ENCODE measurements around the gene NDUFAF3. TPM values are rescaled to one million over a fixed set of nuclear protein-coding genes. Genes with fewer than 3 reads are reported as not detected.

NDUFAF3 gene
- total RNA-seq, 1 experiment from 2014 or later: 40.7 TPM

DNA sequence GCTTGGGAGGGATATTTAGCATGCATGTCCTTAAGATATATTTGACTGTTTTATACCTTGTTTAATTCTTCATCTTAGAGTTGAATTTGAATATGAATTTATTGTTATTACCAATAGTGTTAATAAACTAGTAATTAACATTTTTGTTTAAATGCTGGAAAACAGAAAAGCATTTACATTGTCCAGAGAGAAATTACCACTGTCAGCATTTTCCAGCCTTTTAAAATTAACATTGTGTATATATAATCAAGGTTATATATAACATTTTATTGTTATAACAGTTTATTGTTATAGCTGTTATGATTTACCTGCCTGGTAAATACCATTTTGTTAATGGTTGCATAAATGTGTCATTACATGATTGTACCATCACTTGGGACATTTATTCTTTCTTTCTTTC lies 39.9 kb upstream of the NDUFAF3 start:
- no peak overlapping the region for H4K91ac ChIP-seq (ENCODE audit: insufficient read length, low read depth, low read length)
- no peak overlapping the region for H3T11ph ChIP-seq (ENCODE audit: low read length)
- no peak overlapping the region for H3K27ac Mint-ChIP-seq
- H3K23ac ChIP-seq (ENCODE audit: insufficient read length, low read depth, low read length): no peak overlapping the region
- H3K23me2 ChIP-seq (ENCODE audit: insufficient read length, low read depth, low read length, poor library complexity, severe bottlenecking): no peaks in the 10 kb centered on the region
- peaks cover 41 to 82% (median 58%) of the 10 kb centered on the region in 3 experiments for H3K36me3 Mint-ChIP-seq (ENCODE audit: insufficient read depth in 1 of 3, low read depth in 3 of 3)
- no peaks in the 10 kb centered on the region for H3K9me3 ChIP-seq (ENCODE audit: control insufficient read depth, low read depth, low read length)
- H3K4me2 ChIP-seq (ENCODE audit: insufficient read depth, insufficient read length, low read length): no peak overlapping the region
- no peak overlapping the region for H2BK15ac ChIP-seq (ENCODE audit: low read depth, low read length)
- H3K9me3 Mint-ChIP-seq: no peaks in the 10 kb centered on the region
- no peak overlapping the region for H2AFZ ChIP-seq (ENCODE audit: low read length)
- no peak overlapping the region for H3K4me3 Mint-ChIP-seq
- no peaks in the 10 kb centered on the region for H4K20me1 ChIP-seq (ENCODE audit: control insufficient read depth, insufficient read depth, insufficient read length)
- H3K14ac ChIP-seq (ENCODE audit: insufficient read depth, low read length): no peak overlapping the region
- H3K27me3 Mint-ChIP-seq (ENCODE audit: low read depth): no peaks in the 10 kb centered on the region
- no peak overlapping the region for H2AK5ac ChIP-seq (ENCODE audit: insufficient read length, low read length)
- no peak overlapping the region for H2BK12ac ChIP-seq (ENCODE audit: insufficient read length, low read depth, low read length)
- H4K5ac ChIP-seq (ENCODE audit: insufficient read length, low read depth, low read length): no peak overlapping the region
- H3K4me1 Mint-ChIP-seq: no peaks in the 10 kb centered on the region
- DNase-seq: no peak
- no peak overlapping the region for H4K8ac ChIP-seq (replicated peaks; ENCODE audit: insufficient read length, low read depth, low read length)
- no peaks in the 10 kb centered on the region for H3K27me3 ChIP-seq (ENCODE audit: insufficient read depth, low read length)
- H3K56ac ChIP-seq (ENCODE audit: insufficient read length, low read depth, low read length): no peak overlapping the region
- H3K9ac ChIP-seq (ENCODE audit: extremely low read depth, insufficient read length, low read length): no peak overlapping the region
- H3K79me2 ChIP-seq (ENCODE audit: insufficient read depth, low read length): no peaks in the 10 kb centered on the region
- no peaks in the 10 kb centered on the region for H3K79me1 ChIP-seq (ENCODE audit: insufficient read depth, low read depth, low read length, poor library complexity, severe bottlenecking)
- no peak overlapping the region for H2BK20ac ChIP-seq (ENCODE audit: low read depth, low read length, poor library complexity, severe bottlenecking)
- H2BK5ac ChIP-seq (ENCODE audit: insufficient read length, low read length): no peak overlapping the region
- no peaks in the 10 kb centered on the region for H3K4me1 ChIP-seq (ENCODE audit: insufficient read depth, low read length)
- H3K4ac ChIP-seq (ENCODE audit: low read depth, low read length): no peak overlapping the region
- no peak overlapping the region for H3K18ac ChIP-seq (ENCODE audit: insufficient read length, low read depth, low read length)
- H2BK120ac ChIP-seq (ENCODE audit: low read depth, low read length, poor library complexity, severe bottlenecking): no peak overlapping the region
- TF ChIP-seq CTCF (conservative IDR thresholded peaks at IDR 0.05): no peak
- no peak overlapping the region for H3K27ac ChIP-seq (ENCODE audit: insufficient read length, low read depth, low read length)

Measured in H9 (cell line).